CD4-positive, alpha-beta T cell (primary cell): Measurements from ENCODE around the gene CDC42BPA. TPM values are rescaled to one million over a fixed set of nuclear protein-coding genes. Genes with fewer than 3 reads are reported as not detected.
"Not testable (repeated sequence)": the region's sequence is repeated elsewhere in the genome, so short reads cannot be mapped to it uniquely, and the experiment has no call there.

Source experiments
- ATAC-seq: fragments of 200-7000 bp; cut with Tn5 transposase; one replicate; pipeline ENCODE4 v1.10.0; 2022; ENCODE audit warnings: mild to moderate bottlenecking; ENCODE audit not compliant: poor library complexity
- CTCF ChIA-PET: fragments of 350-600 bp; sonication (Branson Sonifier 250); formaldehyde crosslinking; loops from one replicate; lab custom pipeline; 2021; ENCODE audit warnings: antibody characterized with exemption, inconsistent platforms; lab: Charles Lee
- POLR2A ChIA-PET: fragments of 350-600 bp; sonication (Branson Sonifier 250); formaldehyde crosslinking; loops from one replicate; lab custom pipeline; 2021; ENCODE audit warnings: antibody characterized with exemption, inconsistent platforms; lab: Charles Lee
- DNase-seq, 14 experiments: peaks; one replicate each; pipeline ENCODE4 v3.0.0-alpha.2; 2013 to 2020; ENCODE audit warnings: mixed read lengths in 2 of 14
- H3K27ac ChIP-seq, 2 donors: one replicate each; pipeline versions ENCODE4 v1.5.1 to v1.7.0; 2013; ENCODE audit warnings: low read length in 2 of 2, low read depth in 1 of 2, mild to moderate bottlenecking in 1 of 2
- H3K27me3 ChIP-seq, 2 experiments: 1 replicate in 1 of 2; 2 replicates in 1 of 2; pipeline versions ENCODE4 v1.6.1 to v1.7.0; 2013; ENCODE audit warnings: low read length in 2 of 2, control low read depth in 1 of 2, mild to moderate bottlenecking in 1 of 2, moderate library complexity in 1 of 2; ENCODE audit not compliant: insufficient read depth in 2 of 2, control insufficient read depth in 1 of 2
- H3K36me3 ChIP-seq: one replicate; pipeline ENCODE4 v1.6.1; 2013; ENCODE audit warnings: low read length, control low read depth; ENCODE audit not compliant: insufficient read depth
- H3K4me1 ChIP-seq: one replicate; pipeline ENCODE4 v1.6.1; 2013; ENCODE audit warnings: low read length, control low read depth; ENCODE audit not compliant: insufficient read depth
- H3K4me3 ChIP-seq: one replicate; pipeline ENCODE4 v1.5.1; 2013; ENCODE audit warnings: mild to moderate bottlenecking, low read length, moderate library complexity
- H3K9me3 ChIP-seq, 2 experiments: 1 replicate in 1 of 2; 2 replicates in 1 of 2; pipeline versions ENCODE4 v1.6.1 to v1.7.0; 2013; ENCODE audit warnings: low read length in 2 of 2, mild to moderate bottlenecking in 2 of 2, control low read depth in 1 of 2, moderate library complexity in 1 of 2; ENCODE audit not compliant: control insufficient read depth in 1 of 2, insufficient read depth in 1 of 2
- H3K27ac Mint-ChIP-seq: one replicate; pipeline ENCODE4 v1.8.0; 2020; ENCODE audit warnings: mixed read lengths
- H3K27me3 Mint-ChIP-seq: one replicate; pipeline ENCODE4 v1.8.0; 2021; ENCODE audit warnings: mixed read lengths
- H3K36me3 Mint-ChIP-seq: one replicate; pipeline ENCODE4 v1.8.0; 2021; ENCODE audit warnings: low read depth, mixed read lengths
- H3K4me1 Mint-ChIP-seq: one replicate; pipeline ENCODE4 v1.8.0; 2021; ENCODE audit warnings: low read depth, mixed read lengths
- H3K4me3 Mint-ChIP-seq: one replicate; pipeline ENCODE4 v1.8.0; 2020; ENCODE audit warnings: mild to moderate bottlenecking, mixed read lengths
- H3K9me3 Mint-ChIP-seq: one replicate; pipeline ENCODE4 v1.8.0; 2020; ENCODE audit warnings: mixed read lengths
- CTCF ChIP-seq: fragments of 200-600 bp; IDR thresholded peaks from one replicate; pipeline ENCODE4 v1.8.0; 2022; ENCODE audit warnings: antibody characterized with exemption, mild to moderate bottlenecking
- intact Hi-C, 2 experiments: fragments of 100-400 bp; cut with DNase I in 1 of 2; cut with micrococcal nuclease in 1 of 2; formaldehyde crosslinking; loops; one replicate each; pipeline versions ENCODE4 v1.15.1 to v1.9.0; 2023 to 2025; cut with DNase I, micrococcal nuclease
- total RNA-seq, 174 experiments: library from RNA in 2 of 174; stranded (reverse) in 2 of 174; gene quantifications; one replicate each; pipeline ENCODE4 v1.2.3 and lab custom pipeline; 2021 to 2026

CDC42BPA gene
- total RNA-seq, 2 experiments from 2014 or later = 2.2 to 3.0 TPM

GRCh38 chr1:227281371-227281770, 36.9 kb downstream of the CDC42BPA start:
- ATAC-seq (no peak), DNase-seq (no peak)
- no peak overlapping the region for H3K4me3 Mint-ChIP-seq
- Histone ChIP-seq H3K36me3 (no peaks in the 10 kb centered on the region), H3K27me3 (no peaks in the 10 kb centered on the region), H3K27ac (no peak overlapping the region), H3K4me1 (no peaks in the 10 kb centered on the region), H3K4me3 (no peak overlapping the region), H3K9me3 (peaks cover 0 to 2% of the 10 kb centered on the region in 2 experiments)
- H3K36me3 Mint-ChIP-seq = no peaks in the 10 kb centered on the region
- no peak overlapping the region for H3K27ac Mint-ChIP-seq
- POLR2A ChIA-PET = no interaction called here
- no peak for TF ChIP-seq CTCF
- CTCF ChIA-PET = no interaction called here
- no peaks in the 10 kb centered on the region for H3K4me1 Mint-ChIP-seq
- H3K27me3 Mint-ChIP-seq = no peaks in the 10 kb centered on the region
- H3K9me3 Mint-ChIP-seq = peaks cover 6% of the 10 kb centered on the region
- intact Hi-C loops = no loop called here

- no peaks in the 10 kb centered on the region for H3K36me3 ChIP-seq
- ATAC-seq (no peak), DNase-seq (peak in 1 of 14 experiments; percentile 2)
- H3K9me3 Mint-ChIP-seq = peaks cover 2% of the 10 kb centered on the region
- H3K4me3 ChIP-seq = no peak overlapping the region
- H3K27me3 ChIP-seq = no peaks in the 10 kb centered on the region
- no peaks in the 10 kb centered on the region for H3K4me1 ChIP-seq
- POLR2A ChIA-PET = no interaction called here
- no peaks in the 10 kb centered on the region for H3K36me3 Mint-ChIP-seq
- no peak overlapping the region for H3K27ac Mint-ChIP-seq
- H3K4me3 Mint-ChIP-seq = no peak overlapping the region
- no peaks in the 10 kb centered on the region for H3K27me3 Mint-ChIP-seq
- CTCF ChIA-PET = no interaction called here
- no peak for TF ChIP-seq CTCF
- H3K27ac ChIP-seq = no peak overlapping the region
- H3K9me3 ChIP-seq = peaks cover 0 to 7% of the 10 kb centered on the region in 2 experiments
- intact Hi-C loops = no loop called here
- H3K4me1 Mint-ChIP-seq = no peaks in the 10 kb centered on the region
Observed at GRCh38 chr1:227280836-227281235, 37.5 kb downstream of the CDC42BPA start.

GRCh38 chr1:227276156-227276693, 42.1 kb downstream of the CDC42BPA start:
- peaks cover 0 to 11% of the 10 kb centered on the region in 2 experiments for H3K9me3 ChIP-seq
- H3K27ac ChIP-seq, H3K36me3 ChIP-seq, H3K27me3 ChIP-seq, H3K36me3 Mint-ChIP-seq, POLR2A ChIA-PET, H3K27ac Mint-ChIP-seq, H3K9me3 Mint-ChIP-seq, H3K4me3 ChIP-seq, H3K27me3 Mint-ChIP-seq, H3K4me1 Mint-ChIP-seq, CTCF ChIA-PET, intact Hi-C loops, ATAC-seq, H3K4me3 Mint-ChIP-seq, H3K4me1 ChIP-seq: not testable (repeated sequence)
- peak in 1 of 14 experiments; percentile 4 for DNase-seq

GRCh38 chr1:227273557-227273956, 44.7 kb downstream of the CDC42BPA start:
- Histone ChIP-seq H3K9me3 (peaks cover 0 to 11% of the 10 kb centered on the region in 2 experiments), H3K27ac (no peak overlapping the region), H3K4me3 (no peak overlapping the region), H3K4me1 (no peaks in the 10 kb centered on the region), H3K27me3 (no peaks in the 10 kb centered on the region), H3K36me3 (no peaks in the 10 kb centered on the region)
- Mint-ChIP-seq H3K4me3 (no peak overlapping the region), H3K9me3 (peaks cover 4% of the 10 kb centered on the region), H3K36me3 (no peaks in the 10 kb centered on the region), H3K4me1 (no peaks in the 10 kb centered on the region), H3K27ac (no peak overlapping the region), H3K27me3 (no peaks in the 10 kb centered on the region)
- no peak for ATAC-seq
- intact Hi-C loops = no loop called here
- no peak for TF ChIP-seq CTCF
- peak in 2 of 14 experiments; percentile 1 to 25 for DNase-seq
- ChIA-PET POLR2A (no interaction called here), CTCF (no interaction called here)
